HepG2 (cell line): ENCODE results near the gene GAS2. TPM values are rescaled to one million over a fixed set of nuclear protein-coding genes. Genes with fewer than 3 reads are reported as not detected.

ENCODE experiments used
- CEBPG ChIP-seq: IDR thresholded peaks from 2 replicates; pipeline ENCODE4 v1.6.1; 2016
- HHEX ChIP-seq: IDR thresholded peaks from 2 replicates; pipeline ENCODE4 v1.6.1; 2016; ENCODE audit warnings: control low read depth
- HMG20A ChIP-seq: IDR thresholded peaks from 2 replicates; pipeline ENCODE4 v1.6.1; 2016; ENCODE audit warnings: borderline replicate concordance
- KMT2B ChIP-seq: IDR thresholded peaks from 2 replicates; pipeline ENCODE4 v1.6.1; 2016; ENCODE audit warnings: missing genetic modification reagents, missing compliant biosample characterization
- NFKBIZ ChIP-seq: IDR thresholded peaks from 2 replicates; pipeline ENCODE4 v1.6.1; 2018; ENCODE audit warnings: missing genetic modification reagents, missing compliant biosample characterization
- RFXANK ChIP-seq: IDR thresholded peaks from 2 replicates; pipeline ENCODE4 v1.6.1; 2016
- SMC3 ChIP-seq: IDR thresholded peaks from 2 replicates; pipeline ENCODE4 v1.6.1; 2011; ENCODE audit warnings: low read length, improper control_type of control experiment
- YEATS2 ChIP-seq: sonication (generic); formaldehyde crosslinking; IDR thresholded peaks from 2 replicates; pipeline ENCODE4 v1.4.0; 2020; ENCODE audit warnings: missing genetic modification reagents, borderline replicate concordance
- ZBTB8A ChIP-seq: sonication (generic); formaldehyde crosslinking; IDR thresholded peaks from 2 replicates; pipeline ENCODE4 v1.4.0; 2020; ENCODE audit warnings: mild to moderate bottlenecking, low read depth, missing genetic modification reagents, borderline replicate concordance
- ZFX ChIP-seq: sonication (generic); formaldehyde crosslinking; IDR thresholded peaks from 2 replicates; pipeline ENCODE4 v1.4.0; 2020; ENCODE audit warnings: mild to moderate bottlenecking, low read depth, missing genetic modification reagents, moderate library complexity
- ZKSCAN1 ChIP-seq: fragments of 150-350 bp; IDR thresholded peaks from 2 replicates; pipeline ENCODE4 v1.6.1; 2014; ENCODE audit warnings: low read length
- ZNF224 ChIP-seq: sonication (generic); formaldehyde crosslinking; IDR thresholded peaks from 2 replicates; pipeline ENCODE4 v1.5.0; 2020; ENCODE audit warnings: mild to moderate bottlenecking, missing genetic modification reagents
- ZNF367 ChIP-seq: sonication (generic); formaldehyde crosslinking; IDR thresholded peaks from 2 replicates; pipeline ENCODE4 v1.4.0; 2020; ENCODE audit warnings: missing genetic modification reagents, borderline replicate concordance
- ZNF564 ChIP-seq: sonication (generic); formaldehyde crosslinking; IDR thresholded peaks from 2 replicates; pipeline ENCODE4 v1.8.1; 2023; ENCODE audit warnings: mild to moderate bottlenecking, missing genetic modification reagents
- ZNF678 ChIP-seq: sonication (generic); formaldehyde crosslinking; IDR thresholded peaks from 2 replicates; pipeline ENCODE4 v1.4.0; 2020; ENCODE audit warnings: mild to moderate bottlenecking, missing genetic modification reagents
- polyA plus RNA-seq, 8 experiments: library from polyadenylated mRNA; depleted of rRNA in 3 of 8; stranded (reverse) in 7 of 8; unstranded in 1 of 8; fragments of >200 nt; fragmentation: Illumina TruSeq in 4 of 8; extraction: Trizol in 4 of 8; gene quantifications; 2 replicates each; pipeline versions ENCODE4 v1.2.1 to v1.2.3, GENCODE V29; 2011 to 2016; ENCODE audit warnings: low read depth in 4 of 8, missing spikeins in 1 of 8, mixed read lengths in 1 of 8; ENCODE audit not compliant: insufficient read depth in 1 of 8
- total RNA-seq, 5 experiments: library from RNA; depleted of rRNA; stranded (reverse); fragments of >200 nt; fragmentation: Illumina TruSeq; extraction: Trizol; gene quantifications; 2 replicates each; pipeline ENCODE4 v1.2.3, GENCODE V29; 2016; ENCODE audit warnings: low read depth in 1 of 5
- TF ChIP-seq, protein P1 (sequence below): sonication (generic); formaldehyde crosslinking; IDR thresholded peaks from 2 replicates; pipeline ENCODE4 v1.4.0; 2020; ENCODE audit warnings: missing genetic modification reagents, borderline replicate concordance
- TF ChIP-seq, protein P2 (sequence below): sonication (generic); formaldehyde crosslinking; IDR thresholded peaks from 2 replicates; pipeline ENCODE4 v1.4.0; 2020; ENCODE audit warnings: missing genetic modification reagents
- TF ChIP-seq, protein P3 (sequence below): sonication (generic); formaldehyde crosslinking; IDR thresholded peaks from 2 replicates; pipeline ENCODE4 v1.5.1; 2020; ENCODE audit warnings: mild to moderate bottlenecking, missing genetic modification reagents, borderline replicate concordance
- TF ChIP-seq, protein P4 (sequence below): sonication (generic); formaldehyde crosslinking; IDR thresholded peaks from 2 replicates; pipeline ENCODE4 v1.5.0; 2020; ENCODE audit warnings: mild to moderate bottlenecking, missing genetic modification reagents

The GAS2 gene
- total and polyA plus RNA-seq, 2 of the 13 experiments (the other 11 are each of a cell fraction or from before 2014, with no cell fraction given), result 26.0 to 85.1 TPM

DNA sequence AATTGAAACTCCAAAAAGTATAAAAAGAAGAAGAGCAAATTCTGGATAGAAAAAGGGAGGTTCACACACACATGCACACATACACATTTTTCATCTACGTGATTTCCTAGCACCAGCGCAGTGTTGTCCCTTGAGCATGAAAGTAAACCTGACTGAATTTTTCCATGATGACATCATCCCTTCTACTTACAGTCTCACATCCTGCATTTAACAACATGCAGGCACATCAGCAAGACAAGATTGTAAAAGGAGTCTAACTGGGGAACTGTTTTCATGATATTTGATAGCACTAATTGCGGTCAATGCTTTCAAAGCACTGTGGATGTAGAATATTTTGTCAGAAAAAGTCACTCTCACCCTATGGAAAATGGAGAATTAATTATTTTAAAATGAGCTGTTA is 36.6 kb downstream of the GAS2 start (continued):
- TF ChIP-seq, protein P1, sequence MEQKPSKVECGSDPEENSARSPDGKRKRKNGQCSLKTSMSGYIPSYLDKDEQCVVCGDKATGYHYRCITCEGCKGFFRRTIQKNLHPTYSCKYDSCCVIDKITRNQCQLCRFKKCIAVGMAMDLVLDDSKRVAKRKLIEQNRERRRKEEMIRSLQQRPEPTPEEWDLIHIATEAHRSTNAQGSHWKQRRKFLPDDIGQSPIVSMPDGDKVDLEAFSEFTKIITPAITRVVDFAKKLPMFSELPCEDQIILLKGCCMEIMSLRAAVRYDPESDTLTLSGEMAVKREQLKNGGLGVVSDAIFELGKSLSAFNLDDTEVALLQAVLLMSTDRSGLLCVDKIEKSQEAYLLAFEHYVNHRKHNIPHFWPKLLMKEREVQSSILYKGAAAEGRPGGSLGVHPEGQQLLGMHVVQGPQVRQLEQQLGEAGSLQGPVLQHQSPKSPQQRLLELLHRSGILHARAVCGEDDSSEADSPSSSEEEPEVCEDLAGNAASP (CRISPR knock-in tag), result no peak
- peak; percentile 66; the same call in 1 of the 2 replicates for TF ChIP-seq HMG20A (CRISPR knock-in tag)
- TF ChIP-seq HHEX, result no peak
- peak; percentile 23; the same call in 1 of the 2 replicates for TF ChIP-seq YEATS2
- peak; percentile 16; the same call in 1 of the 2 replicates for TF ChIP-seq CEBPG (CRISPR knock-in tag)
- no peak for TF ChIP-seq ZNF367
- TF ChIP-seq ZNF564 (CRISPR knock-in tag), result no peak
- TF ChIP-seq ZKSCAN1, result no peak
- TF ChIP-seq, protein P2, sequence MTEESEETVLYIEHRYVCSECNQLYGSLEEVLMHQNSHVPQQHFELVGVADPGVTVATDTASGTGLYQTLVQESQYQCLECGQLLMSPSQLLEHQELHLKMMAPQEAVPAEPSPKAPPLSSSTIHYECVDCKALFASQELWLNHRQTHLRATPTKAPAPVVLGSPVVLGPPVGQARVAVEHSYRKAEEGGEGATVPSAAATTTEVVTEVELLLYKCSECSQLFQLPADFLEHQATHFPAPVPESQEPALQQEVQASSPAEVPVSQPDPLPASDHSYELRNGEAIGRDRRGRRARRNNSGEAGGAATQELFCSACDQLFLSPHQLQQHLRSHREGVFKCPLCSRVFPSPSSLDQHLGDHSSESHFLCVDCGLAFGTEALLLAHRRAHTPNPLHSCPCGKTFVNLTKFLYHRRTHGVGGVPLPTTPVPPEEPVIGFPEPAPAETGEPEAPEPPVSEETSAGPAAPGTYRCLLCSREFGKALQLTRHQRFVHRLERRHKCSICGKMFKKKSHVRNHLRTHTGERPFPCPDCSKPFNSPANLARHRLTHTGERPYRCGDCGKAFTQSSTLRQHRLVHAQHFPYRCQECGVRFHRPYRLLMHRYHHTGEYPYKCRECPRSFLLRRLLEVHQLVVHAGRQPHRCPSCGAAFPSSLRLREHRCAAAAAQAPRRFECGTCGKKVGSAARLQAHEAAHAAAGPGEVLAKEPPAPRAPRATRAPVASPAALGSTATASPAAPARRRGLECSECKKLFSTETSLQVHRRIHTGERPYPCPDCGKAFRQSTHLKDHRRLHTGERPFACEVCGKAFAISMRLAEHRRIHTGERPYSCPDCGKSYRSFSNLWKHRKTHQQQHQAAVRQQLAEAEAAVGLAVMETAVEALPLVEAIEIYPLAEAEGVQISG (CRISPR knock-in tag), result no peak
- TF ChIP-seq NFKBIZ (CRISPR knock-in tag), result no peak
- TF ChIP-seq ZNF678, result no peak
- no peak for TF ChIP-seq ZNF224 (CRISPR knock-in tag)
- TF ChIP-seq RFXANK (CRISPR knock-in tag), result no peak
- TF ChIP-seq ZBTB8A (CRISPR knock-in tag), result no peak
- TF ChIP-seq, protein P3, sequence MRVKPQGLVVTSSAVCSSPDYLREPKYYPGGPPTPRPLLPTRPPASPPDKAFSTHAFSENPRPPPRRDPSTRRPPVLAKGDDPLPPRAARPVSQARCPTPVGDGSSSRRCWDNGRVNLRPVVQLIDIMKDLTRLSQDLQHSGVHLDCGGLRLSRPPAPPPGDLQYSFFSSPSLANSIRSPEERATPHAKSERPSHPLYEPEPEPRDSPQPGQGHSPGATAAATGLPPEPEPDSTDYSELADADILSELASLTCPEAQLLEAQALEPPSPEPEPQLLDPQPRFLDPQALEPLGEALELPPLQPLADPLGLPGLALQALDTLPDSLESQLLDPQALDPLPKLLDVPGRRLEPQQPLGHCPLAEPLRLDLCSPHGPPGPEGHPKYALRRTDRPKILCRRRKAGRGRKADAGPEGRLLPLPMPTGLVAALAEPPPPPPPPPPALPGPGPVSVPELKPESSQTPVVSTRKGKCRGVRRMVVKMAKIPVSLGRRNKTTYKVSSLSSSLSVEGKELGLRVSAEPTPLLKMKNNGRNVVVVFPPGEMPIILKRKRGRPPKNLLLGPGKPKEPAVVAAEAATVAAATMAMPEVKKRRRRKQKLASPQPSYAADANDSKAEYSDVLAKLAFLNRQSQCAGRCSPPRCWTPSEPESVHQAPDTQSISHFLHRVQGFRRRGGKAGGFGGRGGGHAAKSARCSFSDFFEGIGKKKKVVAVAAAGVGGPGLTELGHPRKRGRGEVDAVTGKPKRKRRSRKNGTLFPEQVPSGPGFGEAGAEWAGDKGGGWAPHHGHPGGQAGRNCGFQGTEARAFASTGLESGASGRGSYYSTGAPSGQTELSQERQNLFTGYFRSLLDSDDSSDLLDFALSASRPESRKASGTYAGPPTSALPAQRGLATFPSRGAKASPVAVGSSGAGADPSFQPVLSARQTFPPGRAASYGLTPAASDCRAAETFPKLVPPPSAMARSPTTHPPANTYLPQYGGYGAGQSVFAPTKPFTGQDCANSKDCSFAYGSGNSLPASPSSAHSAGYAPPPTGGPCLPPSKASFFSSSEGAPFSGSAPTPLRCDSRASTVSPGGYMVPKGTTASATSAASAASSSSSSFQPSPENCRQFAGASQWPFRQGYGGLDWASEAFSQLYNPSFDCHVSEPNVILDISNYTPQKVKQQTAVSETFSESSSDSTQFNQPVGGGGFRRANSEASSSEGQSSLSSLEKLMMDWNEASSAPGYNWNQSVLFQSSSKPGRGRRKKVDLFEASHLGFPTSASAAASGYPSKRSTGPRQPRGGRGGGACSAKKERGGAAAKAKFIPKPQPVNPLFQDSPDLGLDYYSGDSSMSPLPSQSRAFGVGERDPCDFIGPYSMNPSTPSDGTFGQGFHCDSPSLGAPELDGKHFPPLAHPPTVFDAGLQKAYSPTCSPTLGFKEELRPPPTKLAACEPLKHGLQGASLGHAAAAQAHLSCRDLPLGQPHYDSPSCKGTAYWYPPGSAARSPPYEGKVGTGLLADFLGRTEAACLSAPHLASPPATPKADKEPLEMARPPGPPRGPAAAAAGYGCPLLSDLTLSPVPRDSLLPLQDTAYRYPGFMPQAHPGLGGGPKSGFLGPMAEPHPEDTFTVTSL (CRISPR knock-in tag), result peak; percentile 38; the same call in 1 of the 2 replicates
- 0 out of 2 replicates have a peak, but pooled peaks have one; percentile 5 for TF ChIP-seq SMC3
- no peak for TF ChIP-seq ZFX (CRISPR knock-in tag)
- TF ChIP-seq, protein P4, sequence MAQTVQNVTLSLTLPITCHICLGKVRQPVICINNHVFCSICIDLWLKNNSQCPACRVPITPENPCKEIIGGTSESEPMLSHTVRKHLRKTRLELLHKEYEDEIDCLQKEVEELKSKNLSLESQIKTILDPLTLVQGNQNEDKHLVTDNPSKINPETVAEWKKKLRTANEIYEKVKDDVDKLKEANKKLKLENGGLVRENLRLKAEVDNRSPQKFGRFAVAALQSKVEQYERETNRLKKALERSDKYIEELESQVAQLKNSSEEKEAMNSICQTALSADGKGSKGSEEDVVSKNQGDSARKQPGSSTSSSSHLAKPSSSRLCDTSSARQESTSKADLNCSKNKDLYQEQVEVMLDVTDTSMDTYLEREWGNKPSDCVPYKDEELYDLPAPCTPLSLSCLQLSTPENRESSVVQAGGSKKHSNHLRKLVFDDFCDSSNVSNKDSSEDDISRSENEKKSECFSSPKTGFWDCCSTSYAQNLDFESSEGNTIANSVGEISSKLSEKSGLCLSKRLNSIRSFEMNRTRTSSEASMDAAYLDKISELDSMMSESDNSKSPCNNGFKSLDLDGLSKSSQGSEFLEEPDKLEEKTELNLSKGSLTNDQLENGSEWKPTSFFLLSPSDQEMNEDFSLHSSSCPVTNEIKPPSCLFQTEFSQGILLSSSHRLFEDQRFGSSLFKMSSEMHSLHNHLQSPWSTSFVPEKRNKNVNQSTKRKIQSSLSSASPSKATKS, result no peak
- TF ChIP-seq KMT2B (CRISPR knock-in tag), result peak; percentile 17; the same call in 1 of the 2 replicates
